Esophagus mucosa (tissue), 1 donor: Measurements from ENCODE around the gene TUBB2A. TPM values are rescaled to one million over a fixed set of nuclear protein-coding genes. Genes with fewer than 3 reads are reported as not detected.

ENCODE experiments used
- ATAC-seq: fragments of 200-7000 bp; cut with Tn5 transposase; one replicate; pipeline ENCODE4 v1.9.1; 2020
- total RNA-seq: library from RNA; stranded (reverse); gene quantifications from one replicate; pipeline ENCODE4 v1.2.4, GENCODE V29; 2023
- donor health status: DM: yes; HTN: yes; CAD: no.

The TUBB2A gene
- total RNA-seq, 1 donor from 2014 or later, result 70.3 TPM

DNA sequence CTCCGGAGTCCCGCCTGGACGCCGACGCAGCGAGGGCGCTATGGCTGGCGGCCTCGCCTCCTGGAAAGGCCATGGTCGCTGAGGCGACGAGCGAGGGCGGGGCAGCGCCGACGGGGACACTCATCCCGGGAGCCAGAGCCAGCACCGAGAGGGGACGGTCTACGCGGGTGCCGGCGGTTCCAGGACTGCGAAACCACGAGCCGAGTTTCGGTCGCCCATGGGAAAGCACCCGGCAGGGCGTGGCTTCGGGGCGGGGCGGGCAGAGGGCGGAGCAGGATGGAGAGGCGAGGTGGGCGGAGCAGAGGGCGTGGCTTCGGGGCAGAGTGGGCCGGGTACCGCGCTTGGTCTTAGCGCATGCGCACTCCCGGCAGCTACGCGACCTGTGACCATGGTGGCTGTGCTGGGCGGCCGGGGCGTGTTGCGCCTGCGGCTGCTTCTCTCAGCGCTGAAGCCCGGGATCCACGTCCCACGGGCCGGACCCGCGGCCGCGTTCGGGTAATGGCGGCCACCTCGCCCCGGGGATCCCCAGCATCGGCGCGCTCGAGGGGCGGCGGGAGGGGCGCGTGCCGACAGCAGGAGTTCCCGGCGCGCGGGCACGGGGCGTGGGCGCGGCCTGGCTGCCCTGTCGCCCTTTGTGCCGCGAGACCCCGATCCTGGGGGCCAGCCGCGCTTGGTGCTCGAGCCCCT is 38.8 kb downstream of the TUBB2A start, which contains the start of gene BPHL:
BPHL (plus strand) TSS at position 359 of the 687 bp plus-strand sequence; CDS start at position 389, 30 bp downstream.
- peak; percentile 99 for ATAC-seq

DNA sequence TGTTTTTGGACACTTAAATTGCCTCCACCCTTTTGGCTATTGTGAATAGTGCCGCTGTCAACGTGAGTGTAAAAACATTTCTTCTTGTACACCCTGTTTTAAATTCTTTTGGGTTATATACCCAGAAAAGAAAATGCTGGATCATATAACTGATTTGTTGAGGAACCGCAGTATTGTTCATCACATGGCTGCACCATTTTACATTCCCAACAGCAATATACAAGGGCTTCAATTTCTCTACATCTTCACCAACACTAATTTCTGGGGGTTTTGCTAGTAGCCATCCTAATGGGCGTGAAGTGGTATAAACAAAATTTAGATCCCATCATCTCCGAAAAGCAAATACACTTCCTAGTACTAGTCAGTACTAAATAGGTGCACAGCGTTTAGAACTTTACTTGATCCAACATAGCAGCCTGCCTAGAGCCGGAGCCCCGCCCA is 39.4 kb downstream of the TUBB2A start:
- no peak for ATAC-seq

- no peak for ATAC-seq
These were observed 43.0 kb downstream of the TUBB2A start for GRCh38 chr6:3114377-3114776.

DNA sequence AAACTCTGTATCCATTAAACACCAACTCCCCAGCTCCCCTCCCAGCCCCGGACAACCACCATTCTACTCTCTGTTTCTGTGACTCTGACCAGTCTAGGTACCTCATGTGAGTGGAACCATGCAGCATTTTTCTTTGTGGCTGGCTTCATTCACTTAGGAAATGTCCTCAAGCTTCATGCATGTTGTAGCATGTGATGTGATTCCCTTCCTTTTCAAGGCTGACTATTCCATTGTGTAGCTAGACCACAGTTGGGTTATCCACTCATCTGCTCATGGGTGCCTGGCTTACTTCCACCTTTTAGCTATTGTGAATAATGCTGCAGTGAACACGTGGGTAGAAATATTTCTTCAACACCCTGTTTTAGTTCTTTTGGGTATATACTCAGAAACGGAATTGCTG is 47.6 kb downstream of the TUBB2A start:
- ATAC-seq, result peak; percentile 62

DNA sequence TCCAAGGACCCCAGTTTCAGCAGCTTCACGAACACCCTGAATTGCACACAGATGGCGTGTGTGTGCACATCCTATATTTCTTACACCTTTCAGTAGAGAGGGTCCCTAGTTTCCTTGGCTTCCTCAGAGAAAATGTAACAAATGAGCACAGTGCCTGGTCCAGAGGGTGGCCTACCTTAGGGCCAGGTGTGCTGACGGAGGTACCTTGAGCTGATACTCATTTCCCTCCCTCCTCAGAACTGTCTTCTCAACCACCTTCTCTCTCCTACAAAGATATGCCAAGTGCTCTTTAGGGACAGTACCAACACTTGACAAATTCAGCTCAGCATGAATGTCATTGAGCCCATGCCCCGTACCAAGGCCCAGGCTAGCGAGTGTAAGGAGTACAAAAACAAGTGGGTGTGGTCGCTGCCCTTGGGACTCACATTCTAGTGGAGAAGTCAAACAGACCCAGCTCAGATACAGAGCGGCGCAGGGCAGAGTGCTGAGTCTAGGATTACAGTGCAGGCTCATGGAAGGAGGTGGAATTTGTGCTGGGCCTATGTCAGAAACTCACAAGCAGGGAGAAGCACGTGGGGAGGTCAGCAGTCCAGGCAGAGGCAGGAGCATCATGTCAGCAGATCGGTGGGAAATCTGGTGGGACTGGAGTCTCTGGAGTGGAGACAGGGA is 48.5 kb downstream of the TUBB2A start:
- peak; percentile 24 for ATAC-seq

Other genes starting within 250 kb of the TUBB2A start
- 78.8 TPM for gene SERPINB6, start 186.0 kb downstream of the TUBB2A start, total RNA-seq
- gene NQO2, start 157.7 kb downstream of the TUBB2A start, total RNA-seq, result 31.6 TPM
- 16.2 TPM for gene RIPK1, start 89.0 kb downstream of the TUBB2A start, total RNA-seq
- gene BPHL, start 38.8 kb downstream of the TUBB2A start, total RNA-seq, result 27.0 TPM
- gene TUBB2B, start 70.1 kb upstream of the TUBB2A start, total RNA-seq, result 3.0 TPM
- gene PSMG4, start 101.4 kb upstream of the TUBB2A start, total RNA-seq, result 19.6 TPM